HUES64 (cell line): ENCODE results near the gene PRKAR2B.
"Not testable (repeated sequence)": the region's sequence is repeated elsewhere in the genome, so short reads cannot be mapped to it uniquely, and the experiment has no call there.

ENCODE experiments used
- H3K27ac ChIP-seq: 2 replicates; pipeline ENCODE4 v1.7.0; 2013; ENCODE audit warnings: low read depth, low read length, inconsistent platforms
- H3K27me3 ChIP-seq: 2 replicates; pipeline ENCODE4 v1.6.1; 2013; ENCODE audit warnings: mild to moderate bottlenecking, low read length; ENCODE audit not compliant: insufficient read depth
- H3K36me3 ChIP-seq: 2 replicates; pipeline ENCODE4 v1.6.1; 2013; ENCODE audit warnings: mild to moderate bottlenecking, low read length; ENCODE audit not compliant: insufficient read depth
- H3K4me1 ChIP-seq: 2 replicates; pipeline ENCODE4 v1.6.1; 2013; ENCODE audit warnings: mild to moderate bottlenecking, low read length, moderate library complexity; ENCODE audit not compliant: insufficient read depth
- H3K4me3 ChIP-seq: 2 replicates; pipeline ENCODE4 v1.5.1; 2013; ENCODE audit warnings: mild to moderate bottlenecking, low read length, moderate library complexity
- H3K9ac ChIP-seq: 2 replicates; pipeline ENCODE4 v1.6.1; 2013; ENCODE audit warnings: mild to moderate bottlenecking, low read depth, low read length
- H3K9me3 ChIP-seq: 2 replicates; pipeline ENCODE4 v1.6.1; 2013; ENCODE audit warnings: low read depth, low read length; ENCODE audit not compliant: insufficient read depth
- WGBS: fragments of 150-250, 120-280 bp; methylation state at CpG from one replicate; pipeline ENCODE4 v1.1.7; 2013; ENCODE audit warnings: missing lambda C conversion rate; 5-methylcytosine and 5-hydroxymethylcytosine counted together

The PRKAR2B gene

GRCh38 chr7:107049971-107050532 is 5.5 kb downstream of the PRKAR2B start:
- H3K27ac ChIP-seq: no peak overlapping the region
- WGBS: 90% methylated on average over 1 of the region's 1 CpG
- no peak overlapping the region for H3K4me3 ChIP-seq
- H3K9me3 ChIP-seq: no peaks in the 10 kb centered on the region
- peaks cover 14% of the 10 kb centered on the region; the same call in 1 of the 2 replicates for H3K27me3 ChIP-seq
- H3K36me3 ChIP-seq: no peaks in the 10 kb centered on the region
- peaks cover 34% of the 10 kb centered on the region for H3K4me1 ChIP-seq
- no peak overlapping the region for H3K9ac ChIP-seq

DNA sequence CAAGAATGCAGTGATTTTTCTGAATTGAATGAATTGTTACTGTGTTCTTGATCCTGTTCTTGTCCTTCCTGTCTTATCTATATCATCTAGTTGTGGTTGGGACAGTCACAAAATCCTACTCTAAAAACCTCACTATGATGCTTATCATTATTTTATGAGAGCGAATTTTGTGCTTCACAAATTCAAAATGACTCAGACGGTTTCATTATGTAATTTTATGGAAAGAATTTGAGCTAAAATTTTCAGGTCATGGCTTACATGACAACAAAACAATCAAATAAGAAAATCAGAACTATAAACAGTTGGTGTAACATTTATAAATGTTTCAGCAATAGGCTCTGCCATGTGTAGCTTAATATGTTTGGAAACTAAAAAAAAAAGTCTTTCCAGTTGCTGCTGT is 6.9 kb downstream of the PRKAR2B start:
- H3K36me3 ChIP-seq: no peaks in the 10 kb centered on the region
- no peak overlapping the region for H3K9ac ChIP-seq
- 0 out of 2 replicates have a peak, but pooled peaks cover 3% of the 10 kb centered on the region for H3K27me3 ChIP-seq
- peaks cover 28% of the 10 kb centered on the region for H3K4me1 ChIP-seq
- no peaks in the 10 kb centered on the region for H3K9me3 ChIP-seq
- H3K27ac ChIP-seq: no peak overlapping the region
- H3K4me3 ChIP-seq: no peak overlapping the region
- WGBS: no CpG with 5 or more reads among the region's 2 CpGs

- not testable (repeated sequence) for H3K4me3 ChIP-seq, H3K27me3 ChIP-seq, H3K36me3 ChIP-seq, H3K4me1 ChIP-seq, H3K27ac ChIP-seq, H3K9ac ChIP-seq, H3K9me3 ChIP-seq
- WGBS: no CpG with 5 or more reads among the region's 1 CpG
These were observed 10.5 kb downstream of the PRKAR2B start for GRCh38 chr7:107054965-107055364.

GRCh38 chr7:107056058-107056457 is 11.6 kb downstream of the PRKAR2B start:
- H3K27me3 ChIP-seq, H3K27ac ChIP-seq, H3K36me3 ChIP-seq, H3K4me1 ChIP-seq, H3K4me3 ChIP-seq, H3K9me3 ChIP-seq, H3K9ac ChIP-seq: not testable (repeated sequence)
- 93% methylated on average over 2 of the region's 3 CpGs for WGBS

DNA sequence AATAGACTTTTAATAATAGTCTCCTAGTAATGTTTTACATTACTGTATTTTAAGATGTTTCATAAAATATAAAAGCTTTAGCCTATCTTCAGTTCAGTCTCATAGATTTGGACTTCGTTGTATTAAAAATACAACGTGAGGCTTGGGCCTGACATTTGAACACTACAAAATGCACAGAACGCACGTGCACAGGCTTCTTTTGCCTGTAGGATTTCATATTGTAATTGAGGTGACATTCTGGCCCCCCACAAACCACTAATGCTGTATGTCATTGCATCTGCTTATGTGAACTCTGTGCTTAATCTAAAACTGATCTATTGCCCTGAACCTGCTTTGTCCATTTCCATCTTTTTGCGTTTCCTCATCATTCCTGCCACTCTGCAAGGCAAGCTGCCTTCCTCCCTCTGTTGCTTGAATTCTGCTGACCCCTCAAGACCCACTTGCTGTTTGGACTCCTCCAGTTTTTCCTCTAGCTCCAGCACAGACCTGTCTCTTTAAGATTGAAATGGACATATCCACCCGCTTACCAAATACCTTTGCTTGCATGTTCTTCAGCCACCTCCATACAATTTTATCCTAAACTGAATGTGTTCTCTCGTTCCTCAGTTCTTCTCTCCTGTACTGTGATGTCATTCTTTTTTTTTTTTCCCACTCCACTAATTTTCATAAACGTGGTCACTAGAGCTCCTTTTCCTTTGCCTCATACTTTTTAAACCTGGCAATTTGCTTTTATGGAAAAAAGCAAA is 12.4 kb downstream of the PRKAR2B start:
- WGBS: 89% methylated on average over 8 of the region's 8 CpGs
- no peaks in the 10 kb centered on the region for H3K27me3 ChIP-seq
- H3K9ac ChIP-seq: no peak overlapping the region
- 0 out of 2 replicates have a peak, but pooled peaks cover 2% of the 10 kb centered on the region for H3K4me1 ChIP-seq
- H3K36me3 ChIP-seq: no peaks in the 10 kb centered on the region
- H3K9me3 ChIP-seq: no peaks in the 10 kb centered on the region
- no peak overlapping the region for H3K27ac ChIP-seq
- no peak overlapping the region for H3K4me3 ChIP-seq

DNA sequence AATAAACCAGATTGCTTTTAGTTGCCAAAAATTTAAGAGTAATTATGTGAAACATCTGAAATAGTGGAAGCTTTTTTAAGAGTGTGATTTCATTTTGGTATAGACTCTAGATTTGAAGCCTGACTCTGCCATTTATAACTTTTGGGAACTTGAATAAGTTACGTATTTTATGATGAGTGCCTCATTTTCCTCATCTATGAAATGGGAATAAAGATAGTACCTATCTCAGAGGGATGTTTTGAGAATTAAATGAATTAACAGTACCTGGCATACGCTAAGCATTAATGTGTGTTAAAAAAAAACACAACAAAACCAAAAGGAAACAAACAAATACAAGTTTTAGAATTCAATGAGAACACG is 12.9 kb downstream of the PRKAR2B start:
- H3K4me1 ChIP-seq: no peaks in the 10 kb centered on the region
- WGBS: 88% methylated on average over 1 of the region's 3 CpGs
- H3K4me3 ChIP-seq: no peak overlapping the region
- H3K27ac ChIP-seq: no peak overlapping the region
- no peaks in the 10 kb centered on the region for H3K27me3 ChIP-seq
- H3K36me3 ChIP-seq: no peaks in the 10 kb centered on the region
- H3K9ac ChIP-seq: no peak overlapping the region
- no peaks in the 10 kb centered on the region for H3K9me3 ChIP-seq

DNA sequence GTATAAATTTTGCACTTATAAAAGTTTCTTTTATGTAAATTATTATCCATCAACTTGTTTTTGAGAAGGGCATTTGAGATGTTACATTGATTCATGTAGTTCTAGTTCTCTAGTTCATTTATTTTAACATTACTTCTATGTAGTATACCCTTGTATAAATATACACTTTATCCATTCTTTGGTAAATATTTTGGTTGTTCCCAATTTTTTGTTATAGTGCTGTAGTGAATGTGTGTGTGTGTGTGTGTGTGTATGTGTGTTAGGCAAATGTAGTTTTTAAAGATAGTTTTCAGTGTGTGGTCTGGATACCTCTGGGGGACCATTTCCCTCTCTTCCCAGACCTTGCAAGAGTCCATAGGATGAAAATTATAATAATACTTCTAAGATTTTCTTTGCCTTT is 15.0 kb downstream of the PRKAR2B start:
- no peaks in the 10 kb centered on the region; the same call in 1 of the 2 replicates for H3K4me1 ChIP-seq
- H3K36me3 ChIP-seq: no peaks in the 10 kb centered on the region
- no peaks in the 10 kb centered on the region for H3K27me3 ChIP-seq
- no peak overlapping the region for H3K4me3 ChIP-seq
- H3K9ac ChIP-seq: no peak overlapping the region
- no peaks in the 10 kb centered on the region for H3K9me3 ChIP-seq
- no peak overlapping the region for H3K27ac ChIP-seq

GRCh38 chr7:107063245-107064120 is 19.0 kb downstream of the PRKAR2B start:
- H3K36me3 ChIP-seq: no peaks in the 10 kb centered on the region

GRCh38 chr7:107064255-107064654 is 19.8 kb downstream of the PRKAR2B start:
- peaks cover 21% of the 10 kb centered on the region for H3K4me1 ChIP-seq
- no peaks in the 10 kb centered on the region for H3K36me3 ChIP-seq
- no peak overlapping the region for H3K27ac ChIP-seq
- H3K9me3 ChIP-seq: no peaks in the 10 kb centered on the region
- no peak overlapping the region for H3K4me3 ChIP-seq
- H3K27me3 ChIP-seq: no peaks in the 10 kb centered on the region
- no peak overlapping the region for H3K9ac ChIP-seq
- WGBS: 95% methylated on average over 7 of the region's 7 CpGs

More at GRCh38 chr7:107063245-107064120, 19.0 kb downstream of the PRKAR2B start:
- Histone ChIP-seq H3K4me3 (no peak overlapping the region), H3K9me3 (no peaks in the 10 kb centered on the region), H3K9ac (no peak overlapping the region), H3K27ac (no peak overlapping the region), H3K27me3 (no peaks in the 10 kb centered on the region), H3K4me1 (peaks cover 18% of the 10 kb centered on the region)
- WGBS: 82% methylated on average over 7 of the region's 8 CpGs

DNA sequence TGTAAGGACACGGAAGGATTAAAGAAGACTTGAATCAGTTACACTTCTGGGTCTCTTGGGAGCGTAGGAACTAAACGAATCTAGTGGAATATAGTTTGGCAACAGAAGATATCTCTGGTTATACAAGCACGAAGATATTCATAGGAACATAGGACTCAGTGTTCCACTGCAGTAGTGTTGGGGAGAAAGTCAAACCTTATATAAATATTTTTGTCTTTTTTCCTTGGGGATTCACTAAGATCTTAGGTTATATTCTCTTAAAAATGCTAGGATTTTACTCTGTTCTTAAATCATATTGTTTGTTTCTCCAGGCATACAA is 21.4 kb downstream of the PRKAR2B start:
- Histone ChIP-seq H3K27me3 (no peaks in the 10 kb centered on the region), H3K36me3 (no peaks in the 10 kb centered on the region), H3K4me1 (peaks cover 21% of the 10 kb centered on the region), H3K4me3 (no peak overlapping the region), H3K27ac (no peak overlapping the region), H3K9ac (no peak overlapping the region), H3K9me3 (no peaks in the 10 kb centered on the region)
- 90% methylated on average over 4 of the region's 4 CpGs for WGBS

GRCh38 chr7:107068156-107068555 is 23.7 kb downstream of the PRKAR2B start:
- no peaks in the 10 kb centered on the region for H3K27me3 ChIP-seq
- H3K4me1 ChIP-seq: peaks cover 21% of the 10 kb centered on the region
- no peaks in the 10 kb centered on the region for H3K36me3 ChIP-seq
- H3K9ac ChIP-seq: no peak overlapping the region
- no peaks in the 10 kb centered on the region for H3K9me3 ChIP-seq
- WGBS: 49% methylated on average over 3 of the region's 3 CpGs
- no peak overlapping the region for H3K4me3 ChIP-seq
- peak overlapping the region; percentile 49; the same call in 1 of the 2 replicates for H3K27ac ChIP-seq
